ENCODE data around the gene MACROD2.

MACROD2 gene

DNA sequence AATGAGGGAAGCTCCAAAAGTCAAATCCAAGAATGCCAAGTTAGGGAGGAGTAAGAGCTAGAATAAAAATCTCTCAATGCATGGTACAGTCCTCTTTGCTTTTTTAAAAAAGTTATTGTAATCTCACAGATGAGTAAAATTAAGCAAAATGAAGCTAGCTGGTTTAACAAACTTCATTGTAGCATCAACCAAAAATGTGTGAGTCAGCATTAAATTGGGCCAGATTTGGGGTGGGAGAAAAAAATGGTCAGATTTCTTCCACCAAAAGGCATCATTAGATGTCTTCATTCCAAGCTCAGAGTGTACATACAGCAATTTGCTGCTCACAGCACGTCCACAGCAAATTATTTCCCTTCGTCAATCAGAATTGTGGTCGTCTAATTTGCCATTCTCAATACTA is 783.6 kb downstream of the MACROD2 start:
- DNase-seq = no peak

DNA sequence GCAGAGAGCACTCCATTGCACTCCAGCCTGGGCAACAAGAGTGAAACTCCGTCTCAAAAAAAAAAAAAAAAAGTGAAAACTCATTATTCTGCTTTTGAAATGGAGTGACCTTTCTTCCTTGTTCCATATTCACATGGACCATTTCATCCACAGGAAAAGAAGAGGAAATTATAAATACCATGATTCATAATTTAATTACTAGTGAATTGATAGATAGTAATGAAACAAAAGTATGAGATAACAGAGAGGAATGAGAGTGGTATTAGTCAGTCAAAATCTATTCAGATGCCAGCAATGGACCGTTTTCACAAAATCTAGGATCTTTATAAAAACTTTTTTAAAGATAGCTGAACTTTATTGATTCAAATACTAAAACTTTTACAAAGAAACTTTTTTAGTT is 785.2 kb downstream of the MACROD2 start:
- DNase-seq = no peak

DNA sequence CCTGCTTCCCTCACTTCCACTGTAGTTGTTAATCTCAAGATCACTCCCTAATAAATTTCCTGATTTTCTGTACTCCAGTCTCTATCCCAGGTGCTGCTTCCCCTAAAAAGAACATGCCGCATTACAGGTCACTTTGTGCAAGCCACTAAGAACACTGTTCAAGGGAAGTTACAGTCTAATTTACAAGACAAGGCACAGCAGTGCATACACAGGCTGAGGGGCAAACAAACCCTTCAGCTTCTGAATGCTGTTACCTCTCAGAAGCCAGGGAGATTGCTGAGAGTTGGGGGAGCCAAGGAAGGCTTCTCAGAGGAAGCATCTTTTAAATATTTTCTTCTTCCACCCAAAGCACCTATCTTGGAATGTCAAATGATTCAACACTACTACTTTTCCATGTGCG is 787.4 kb downstream of the MACROD2 start:
- DNase-seq = no peak

DNA sequence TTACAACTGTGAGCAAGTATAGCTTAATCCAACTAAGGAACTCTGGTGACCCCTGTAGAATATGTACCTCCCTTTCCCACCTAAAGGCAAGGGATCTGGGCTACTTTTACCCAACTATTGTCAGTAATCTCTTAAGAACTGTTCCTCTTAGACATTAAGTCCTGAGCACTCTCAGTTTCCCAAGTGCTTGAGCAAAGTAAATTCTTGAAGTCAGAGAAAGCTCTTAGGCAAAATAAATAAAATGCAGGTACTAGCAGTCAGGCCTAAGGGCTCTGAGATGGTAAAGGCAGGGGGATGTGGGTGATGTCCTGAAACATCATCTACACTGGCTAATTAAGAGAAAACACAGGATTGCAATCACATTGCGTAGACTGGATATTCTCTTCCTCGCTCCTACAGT is 788.5 kb downstream of the MACROD2 start:
- DNase-seq = no peak

DNA sequence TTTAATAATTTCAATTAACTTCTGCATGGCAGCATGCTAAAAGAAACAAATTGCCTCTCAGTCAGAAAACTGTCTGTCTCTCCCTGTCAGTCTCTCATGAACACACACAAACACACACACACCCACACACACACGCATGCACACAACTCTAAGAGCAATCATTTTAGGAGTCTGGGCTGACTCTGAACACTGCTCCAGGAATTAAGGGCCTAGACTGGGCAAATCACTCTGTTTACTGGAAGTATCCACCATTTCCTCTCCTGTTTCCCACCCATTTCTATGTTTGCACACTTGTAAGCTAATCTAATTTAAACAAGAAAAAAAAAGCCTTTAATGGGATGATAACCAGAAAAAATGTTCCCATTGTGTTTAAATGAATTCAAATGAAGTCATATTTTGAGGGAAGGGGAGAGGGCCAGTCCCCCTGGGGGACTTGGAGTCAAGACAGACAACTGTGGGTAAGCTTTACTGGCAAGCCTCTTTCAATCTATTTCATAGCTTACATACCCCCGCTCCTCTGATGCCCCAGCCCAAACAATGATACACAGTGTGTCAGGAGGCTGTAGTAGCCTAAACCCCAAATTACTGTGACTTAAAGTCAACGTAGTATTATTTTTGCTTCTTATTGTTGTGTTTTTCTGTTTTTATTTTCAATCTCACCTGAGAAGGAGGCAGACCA is 789.9 kb downstream of the MACROD2 start:
- DNase-seq = no peak

DNA sequence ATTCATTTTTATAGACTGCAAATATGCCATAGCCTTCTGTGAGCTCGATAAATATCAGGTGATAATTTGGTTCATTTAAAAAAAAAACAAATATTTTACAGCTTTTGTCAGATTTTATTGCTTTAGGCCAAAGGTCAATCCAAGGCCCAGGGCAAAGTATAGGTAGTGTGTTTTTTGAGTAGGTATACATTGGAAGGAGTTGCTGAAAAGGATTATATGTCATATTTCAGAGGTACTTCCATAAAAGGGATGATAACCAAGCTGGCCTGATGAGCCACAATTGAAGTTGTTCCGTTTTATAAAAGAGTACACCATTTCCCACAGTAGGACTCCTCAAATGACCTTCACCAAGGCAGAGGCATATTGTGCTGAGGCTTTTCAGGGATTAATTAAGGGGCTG is 794.9 kb downstream of the MACROD2 start:
- DNase-seq = no peak

DNA sequence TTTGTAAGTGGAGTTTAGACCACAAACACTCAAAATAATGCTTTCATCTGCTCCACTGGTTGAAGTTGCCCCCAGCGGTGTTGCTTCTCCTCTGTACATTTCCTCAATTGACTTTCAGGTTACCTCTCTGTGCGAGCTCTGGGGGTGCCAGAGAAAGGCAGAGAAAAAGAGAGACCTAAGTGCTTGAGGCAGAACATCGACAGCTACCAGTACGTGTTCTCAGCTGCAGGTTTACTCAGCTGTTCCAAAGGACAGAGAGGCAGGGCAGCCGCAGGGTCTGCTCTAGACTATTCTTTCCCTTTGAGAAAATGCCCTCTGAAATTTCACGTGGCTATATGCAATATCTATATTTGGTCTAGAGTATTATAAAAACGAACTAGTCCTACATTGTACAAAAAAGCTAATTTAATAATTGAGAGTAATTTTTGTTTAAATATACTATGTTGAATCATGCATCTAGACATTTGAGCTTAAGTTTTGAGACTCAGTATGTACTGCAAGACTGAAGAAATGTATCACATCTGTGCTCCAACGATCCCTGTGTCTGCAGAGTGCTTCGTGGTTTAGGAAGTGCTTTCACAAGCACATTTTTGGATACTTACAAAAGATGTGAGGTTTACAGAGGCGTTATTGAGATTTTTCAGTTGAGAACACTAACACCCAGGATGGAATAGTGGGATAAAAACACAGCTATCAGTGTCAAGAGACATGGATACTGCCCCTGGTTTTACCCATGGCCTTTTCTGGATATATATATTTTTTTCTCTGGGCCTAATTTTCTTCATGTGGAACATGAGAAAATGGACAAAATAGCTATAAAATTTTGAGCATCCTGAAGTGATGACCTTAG is 795.7 kb downstream of the MACROD2 start:
- DNase-seq = no peak

DNA sequence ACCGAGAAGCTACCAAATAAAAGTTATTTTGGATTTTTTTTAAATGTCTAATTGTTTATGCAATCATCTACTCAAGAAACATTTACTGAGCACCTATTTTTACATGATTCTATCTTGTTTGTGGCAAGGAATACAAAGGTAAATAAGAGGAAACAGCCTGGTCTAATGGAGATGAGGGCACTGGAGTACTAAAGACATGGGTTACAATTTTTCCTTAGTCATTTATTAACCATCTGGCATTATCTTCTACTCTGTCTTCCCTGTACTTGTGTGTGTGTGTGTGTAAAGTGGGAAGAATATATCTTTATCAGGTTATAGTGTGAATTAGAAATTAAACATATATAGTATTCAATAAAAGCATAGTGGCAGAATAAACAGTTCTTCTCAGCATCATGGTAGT is 797.6 kb downstream of the MACROD2 start:
- no peak for DNase-seq

DNA sequence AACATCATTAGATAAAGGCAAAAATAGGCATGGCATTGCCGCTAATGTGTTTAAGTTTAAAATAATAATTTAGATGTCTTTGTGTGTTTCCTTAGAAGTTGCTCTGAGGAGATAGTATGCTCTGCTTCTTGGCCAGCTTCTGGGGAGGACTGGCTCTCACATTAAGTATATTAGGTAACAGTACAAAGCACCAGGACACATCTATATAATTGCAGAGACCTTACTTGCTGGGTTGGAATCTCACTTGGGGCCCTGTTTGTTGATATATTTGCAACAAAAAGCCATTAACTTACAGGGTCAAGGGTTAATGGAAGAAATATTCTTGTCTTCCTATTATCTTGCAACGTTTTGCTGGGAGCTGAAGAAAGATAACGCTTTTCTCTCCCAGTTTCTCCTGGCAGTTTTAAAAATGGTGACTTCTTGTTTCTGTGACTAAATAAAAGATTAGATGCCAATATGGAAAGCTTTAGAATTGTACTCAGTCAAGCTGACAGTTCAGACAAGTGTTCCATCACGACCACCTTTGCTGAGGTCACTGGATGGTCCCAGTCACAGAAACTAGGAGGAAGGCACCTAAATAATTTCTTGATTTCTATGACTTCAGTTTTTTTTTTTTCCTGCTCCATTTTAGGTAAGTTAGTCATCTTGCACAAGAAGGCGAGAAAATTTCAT is 804.4 kb downstream of the MACROD2 start:
- no peak for DNase-seq

DNA sequence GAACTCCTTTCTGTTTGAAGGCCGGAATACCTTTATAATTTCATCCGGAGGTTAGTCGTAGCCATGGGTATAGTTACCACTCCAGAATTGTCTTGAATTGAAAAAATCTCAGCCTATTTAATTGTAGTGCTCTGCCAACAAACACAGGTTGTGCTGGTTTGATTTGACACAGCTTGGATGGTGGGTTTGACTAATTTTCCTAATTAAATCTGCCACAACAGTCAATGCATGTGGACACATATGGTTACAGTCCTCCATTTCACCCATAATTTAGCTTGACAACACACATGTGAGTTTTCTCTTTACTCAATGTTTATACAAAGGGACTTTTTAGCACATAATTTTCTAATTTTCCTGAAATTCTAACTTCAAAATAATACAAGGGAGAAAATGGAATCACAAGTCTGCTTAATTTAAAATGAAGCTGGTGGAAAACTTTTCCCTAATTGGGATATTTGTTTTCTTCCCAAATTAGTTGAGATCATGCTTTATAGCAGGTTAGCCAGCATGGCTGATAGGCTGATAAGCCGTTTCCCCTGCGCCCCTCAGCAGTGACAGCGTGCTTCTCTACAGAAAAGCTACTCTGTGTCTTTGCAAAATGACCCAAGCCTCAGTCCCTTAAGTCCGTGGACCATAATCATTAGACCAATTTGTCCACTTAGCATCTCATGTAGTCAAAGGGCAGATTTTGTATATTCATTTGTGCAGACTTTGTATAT is 805.5 kb downstream of the MACROD2 start:
- no peak for DNase-seq

DNA sequence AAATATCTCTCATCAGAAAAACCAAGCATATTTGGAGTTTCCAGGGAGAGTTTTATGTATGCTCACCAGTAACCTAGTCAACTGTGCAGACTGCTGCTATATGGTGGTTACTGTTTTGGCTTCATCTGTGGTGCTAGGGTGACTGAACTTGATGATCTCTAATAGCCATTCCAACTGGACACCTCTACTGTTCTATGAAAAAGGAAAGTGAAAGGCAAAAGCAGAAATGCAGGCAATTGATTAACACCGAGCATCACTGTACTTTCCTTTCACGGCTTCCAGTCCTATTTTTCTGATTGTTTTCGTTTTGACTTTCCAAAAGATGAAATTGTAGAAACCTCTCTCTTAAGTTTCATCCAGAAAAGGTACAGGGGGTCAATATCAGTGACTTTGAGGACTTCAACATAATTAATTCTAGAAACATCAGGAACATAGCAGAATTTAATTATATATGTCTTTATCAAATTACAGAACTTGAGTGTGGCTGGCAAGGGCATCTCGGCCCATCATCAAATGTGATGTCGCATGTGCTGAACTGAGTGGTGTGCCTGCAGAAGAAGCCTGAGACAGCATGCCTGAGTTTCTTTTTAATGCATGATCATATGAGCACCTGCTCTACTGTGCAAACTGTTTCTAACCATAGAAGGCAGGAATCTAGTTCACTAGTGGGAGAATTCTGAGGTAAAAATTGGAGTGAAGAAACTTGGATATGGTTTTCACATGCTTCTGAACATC is 806.4 kb downstream of the MACROD2 start:
- DNase-seq = no peak

DNA sequence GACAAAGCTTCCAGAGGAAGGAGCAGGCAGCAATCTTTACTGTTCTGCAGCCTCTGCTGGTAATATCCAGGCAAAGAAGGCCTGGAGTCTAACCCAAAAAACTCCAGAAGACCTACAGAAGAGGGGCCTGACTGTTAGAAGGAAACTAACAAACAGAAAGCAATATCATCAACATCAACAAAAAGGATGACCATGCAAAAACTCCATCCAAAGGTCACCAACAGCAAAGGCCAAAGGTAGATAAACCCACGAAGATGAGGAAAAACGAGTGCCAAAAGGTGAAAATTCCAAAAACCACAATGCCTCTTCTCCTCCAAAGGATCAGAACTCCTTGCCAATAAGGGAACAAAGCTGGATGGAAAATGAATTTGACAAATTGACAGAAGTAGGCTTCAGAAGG is 811.9 kb downstream of the MACROD2 start:
- DNase-seq = no peak

DNA sequence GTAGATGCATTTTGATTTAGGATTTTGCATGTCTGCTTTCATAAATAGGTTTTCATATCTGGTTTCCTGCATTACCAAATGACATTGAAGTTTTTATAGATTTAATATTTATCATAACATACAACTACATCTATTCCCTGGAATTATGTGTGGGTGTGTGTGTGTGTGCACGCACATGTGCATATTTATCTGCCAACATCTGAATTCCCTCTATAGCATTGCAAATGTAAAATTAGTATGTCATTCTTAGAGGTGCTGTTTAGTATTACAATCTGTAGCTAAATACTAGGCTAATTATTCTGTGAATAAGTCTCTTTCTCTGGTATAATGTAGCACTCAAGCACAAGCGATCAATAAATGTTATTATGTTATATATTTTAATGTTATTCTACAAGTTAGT is 820.0 kb downstream of the MACROD2 start:
- no peak for DNase-seq

DNA sequence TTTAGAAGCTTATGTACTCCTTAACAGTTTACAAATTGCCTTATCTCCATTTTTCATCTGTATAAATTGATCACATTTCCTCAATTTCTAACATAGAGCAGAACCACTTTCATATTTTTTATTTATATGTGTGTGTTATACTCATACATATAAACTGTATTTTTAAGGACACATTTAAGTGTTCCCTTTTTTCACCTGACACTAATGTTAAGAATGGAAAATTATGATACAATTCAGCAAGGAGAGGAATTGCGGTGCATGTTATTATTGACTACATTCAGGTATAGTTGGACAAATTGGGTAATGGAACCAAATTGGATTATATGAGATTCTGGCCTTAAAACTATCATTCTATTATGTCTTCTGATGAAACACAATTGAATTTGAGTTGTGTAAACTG is 821.2 kb downstream of the MACROD2 start:
- DNase-seq = no peak

DNA sequence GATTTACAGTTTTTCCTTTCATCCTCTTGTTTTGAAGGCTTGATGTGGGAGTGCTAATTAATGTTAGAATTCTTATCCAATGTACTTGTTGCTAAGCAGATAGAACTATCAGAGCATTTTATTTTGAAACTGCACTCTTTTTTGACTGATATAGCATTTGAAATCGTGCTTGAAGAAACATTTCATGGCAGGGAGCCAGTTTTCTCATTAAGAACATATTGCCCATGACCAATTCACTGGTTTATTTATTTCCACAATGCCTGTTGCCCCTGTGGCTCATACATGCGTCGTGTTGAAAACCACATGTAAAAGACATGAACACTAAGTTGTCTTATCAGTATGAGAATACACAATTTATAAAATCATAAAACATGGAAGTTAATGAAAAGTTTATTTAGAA is 821.8 kb downstream of the MACROD2 start:
- DNase-seq = no peak

DNA sequence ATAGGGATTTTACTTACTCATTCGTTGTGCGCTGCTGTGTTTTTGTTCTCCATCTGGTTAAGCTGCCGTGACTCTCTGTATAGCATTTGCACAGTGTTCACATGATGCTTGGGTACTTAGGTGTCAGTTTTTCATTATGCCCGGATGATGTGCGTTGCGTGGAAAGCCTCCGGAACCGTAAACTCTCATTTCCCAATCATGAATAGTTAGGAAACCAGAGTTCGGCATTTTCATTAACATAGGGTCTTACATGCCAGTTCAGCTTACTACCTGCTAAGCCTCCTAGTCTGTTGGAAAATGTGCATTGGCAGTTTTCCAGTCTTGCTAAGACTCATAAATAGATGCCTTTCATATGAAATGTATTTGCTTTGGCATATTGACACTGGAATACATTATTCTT is 825.5 kb downstream of the MACROD2 start:
- DNase-seq = no peak

DNA sequence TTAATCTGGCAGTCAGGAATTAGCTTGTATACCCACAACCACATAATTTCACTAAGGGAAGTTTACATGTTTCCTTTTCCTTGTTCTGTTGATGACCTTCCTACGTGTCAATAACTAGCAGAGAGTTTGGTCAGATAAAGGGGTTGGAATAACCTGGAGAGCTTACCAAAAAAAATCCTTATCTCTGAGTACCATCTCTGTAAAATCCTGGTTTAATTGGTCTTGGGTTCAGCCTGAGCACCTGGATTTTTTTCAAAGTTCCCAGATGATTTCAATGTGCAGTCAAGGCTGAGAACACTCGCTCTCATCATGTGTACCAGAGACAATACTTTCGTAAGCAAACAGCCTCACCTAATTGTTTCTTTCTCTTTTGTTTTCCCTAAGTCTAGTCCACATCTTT is 825.9 kb downstream of the MACROD2 start:
- no peak for DNase-seq

DNA sequence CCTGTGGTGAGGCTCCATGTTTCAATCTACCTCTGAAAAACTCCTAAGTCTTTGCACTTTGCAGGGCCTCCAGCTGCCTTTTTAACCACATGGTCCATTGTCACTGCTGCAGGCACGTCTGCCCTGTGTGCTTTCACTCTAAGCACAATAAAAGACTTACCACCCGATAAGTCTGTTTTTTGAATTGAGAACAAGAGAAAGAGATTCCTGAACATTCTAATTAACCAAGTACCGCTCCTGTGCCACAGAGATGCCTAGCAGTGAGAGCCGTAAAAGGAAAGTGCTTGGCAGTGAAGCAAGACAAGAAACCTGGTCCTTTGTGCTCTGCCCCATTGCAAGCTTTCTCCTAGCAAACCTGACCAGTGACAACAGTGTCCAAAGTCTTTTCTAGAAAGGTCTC is 829.7 kb downstream of the MACROD2 start:
- DNase-seq = no peak

DNA sequence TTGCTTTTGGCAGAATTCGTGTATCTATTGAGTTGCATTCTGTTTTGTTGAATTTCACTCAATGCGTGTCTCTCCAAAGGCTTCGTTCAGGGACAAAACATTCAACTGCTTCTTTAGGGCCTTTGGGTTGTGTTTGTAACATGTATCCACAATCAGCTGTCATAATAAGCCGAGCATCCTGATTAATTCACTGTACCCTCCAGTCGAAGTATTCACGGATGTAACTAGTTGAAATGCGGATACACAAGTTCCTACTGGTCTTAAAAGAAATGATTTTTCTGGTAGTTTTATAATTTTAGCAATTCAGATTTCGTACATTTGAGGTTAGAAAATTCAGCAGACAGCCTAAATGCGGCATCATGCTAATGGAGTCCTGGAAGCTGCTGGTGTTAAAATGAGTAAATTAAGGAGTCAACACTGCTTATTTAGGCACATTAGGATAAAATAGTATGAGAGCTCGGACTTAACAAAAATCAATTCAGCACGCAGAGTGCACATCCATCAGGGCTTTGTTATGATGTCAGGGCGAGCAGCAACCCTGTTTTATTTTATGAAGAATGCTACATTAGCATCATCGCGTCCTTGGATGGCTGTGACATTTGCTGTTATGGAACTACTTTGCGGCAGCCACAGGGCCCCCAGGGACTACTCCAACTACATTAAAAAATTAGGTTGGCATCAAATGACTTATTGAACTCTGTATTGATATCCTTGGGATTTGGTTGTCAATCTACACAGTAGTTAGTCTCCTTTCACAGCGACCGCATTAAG is 831.4 kb downstream of the MACROD2 start:
- DNase-seq = no peak

DNA sequence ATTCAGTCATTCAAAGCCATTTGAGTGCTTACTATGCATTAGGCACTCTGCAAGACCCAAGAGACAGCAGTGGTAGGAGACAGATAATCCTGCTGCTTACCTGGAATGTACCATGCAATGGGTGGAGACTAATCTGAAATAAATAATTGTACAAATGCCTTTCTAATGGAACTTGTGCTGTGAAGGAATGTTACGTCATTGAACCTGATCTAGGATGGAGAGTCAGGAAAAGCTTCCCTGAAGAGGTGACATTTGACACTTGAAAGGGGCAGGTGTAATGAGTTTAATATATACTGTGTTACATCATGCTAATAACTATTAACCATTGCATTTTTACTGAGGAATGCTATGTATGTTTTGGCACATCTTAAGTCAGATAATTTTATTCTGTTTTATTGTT is 833.1 kb downstream of the MACROD2 start:
- DNase-seq = no peak

DNA sequence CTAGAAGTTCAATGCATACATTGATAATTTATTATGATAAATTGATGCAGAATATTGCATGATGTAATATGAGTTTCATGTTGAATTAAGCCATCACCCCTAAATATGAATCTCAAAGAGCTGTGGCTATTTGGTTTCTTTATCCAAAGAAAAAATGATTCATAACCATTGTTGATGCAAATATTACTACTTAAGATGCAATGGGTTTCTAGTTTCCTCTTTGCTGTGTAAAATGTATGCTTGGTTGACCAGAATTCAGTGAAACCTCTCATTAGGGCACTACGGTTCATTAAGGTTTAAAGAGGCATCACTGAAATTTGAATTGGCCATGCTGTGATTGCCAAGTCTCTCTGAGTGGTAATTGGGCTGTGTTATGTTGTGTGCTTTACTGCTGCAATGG is 834.6 kb downstream of the MACROD2 start:
- DNase-seq = no peak

DNA sequence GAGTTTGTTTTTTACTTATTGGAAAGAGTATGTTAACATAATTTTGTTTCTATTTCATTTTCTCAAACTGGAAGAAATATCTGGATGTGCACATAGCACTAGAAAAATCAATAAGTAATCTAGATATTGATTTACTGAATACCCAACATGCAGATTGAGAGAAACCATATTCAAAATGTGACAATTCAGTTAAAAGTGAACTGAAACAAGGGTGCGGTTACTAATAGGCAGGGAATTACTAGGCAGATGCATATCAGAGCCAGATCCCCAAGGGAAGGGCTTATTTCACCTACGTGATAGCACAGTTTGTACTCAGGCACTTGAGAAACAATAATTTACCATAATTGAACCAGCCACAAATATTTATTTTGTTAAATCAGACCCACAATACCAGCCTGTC is 835.1 kb downstream of the MACROD2 start:
- DNase-seq = no peak

Measured in central memory CD4-positive, alpha-beta T cell (primary cell).